Neural cell (in vitro differentiated cells): Measurements from ENCODE around the gene PHACTR1. TPM values are rescaled to one million over a fixed set of nuclear protein-coding genes. Genes with fewer than 3 reads are reported as not detected.

ENCODE experiments used
- H2AFZ ChIP-seq: fragments of 200-600, 300-800 bp; sonication (generic), shearing (Covaris generic); 2 replicates; pipeline ENCODE4 v1.6.0; 2014; ENCODE audit warnings: low read depth, mild to moderate bottlenecking, antibody characterized with exemption, low read length, moderate library complexity
- H3F3A ChIP-seq: fragments of 200-600 bp; shearing (Covaris generic); 2 replicates; pipeline ENCODE4 v1.6.1; 2016; ENCODE audit warnings: mild to moderate bottlenecking, moderate library complexity, mixed read lengths, antibody characterized with exemption, low read length; ENCODE audit not compliant: insufficient read depth, poor library complexity, severe bottlenecking
- H3K27ac ChIP-seq: fragments of 200-600, 300-800 bp; sonication (generic), shearing (Covaris generic); 2 replicates; pipeline ENCODE4 v1.5.1; 2014; ENCODE audit warnings: mild to moderate bottlenecking, low read length, moderate library complexity
- H3K27me3 ChIP-seq: fragments of 300-800, 200-600 bp; sonication (generic), shearing (Covaris generic); 2 replicates; pipeline ENCODE4 v1.6.0; 2014; ENCODE audit warnings: mild to moderate bottlenecking, low read depth, low read length, moderate library complexity; ENCODE audit not compliant: insufficient read depth
- H3K36me3 ChIP-seq: fragments of 300-800, 200-600 bp; sonication (generic), shearing (Covaris generic); 2 replicates; pipeline ENCODE4 v1.5.1; 2014; ENCODE audit warnings: mild to moderate bottlenecking, antibody characterized with exemption, low read length, moderate library complexity; ENCODE audit not compliant: insufficient read depth
- H3K4me2 ChIP-seq: fragments of 300-800, 200-600 bp; sonication (generic), shearing (Covaris generic); 2 replicates; pipeline ENCODE4 v1.6.0; 2014; ENCODE audit warnings: mild to moderate bottlenecking, low read length
- H3K4me3 ChIP-seq: fragments of 300-800, 200-600 bp; sonication (generic), shearing (Covaris generic); 2 replicates; pipeline ENCODE4 v1.5.1; 2014; ENCODE audit warnings: mild to moderate bottlenecking, low read length, moderate library complexity
- H3K79me2 ChIP-seq: fragments of 200-600 bp; shearing (Covaris generic); replicated peaks from 2 replicates; pipeline ENCODE4 v1.6.0; 2014; ENCODE audit warnings: mild to moderate bottlenecking, low read length, moderate library complexity; ENCODE audit not compliant: insufficient read depth
- H3K9ac ChIP-seq: fragments of 300-800, 200-600 bp; sonication (generic), shearing (Covaris generic); 2 replicates; pipeline ENCODE4 v1.6.1; 2016; ENCODE audit warnings: mild to moderate bottlenecking, low read length, mixed read lengths
- H3K9me2 ChIP-seq: fragments of 200-600 bp; shearing (Covaris generic); 2 replicates; pipeline ENCODE4 v1.6.1; 2016; ENCODE audit warnings: mild to moderate bottlenecking, low read length, mixed read lengths; ENCODE audit not compliant: insufficient read depth
- H3K9me3 ChIP-seq: fragments of 200-600, 300-800 bp; sonication (generic), shearing (Covaris generic); 2 replicates; pipeline ENCODE4 v1.6.1; 2016; ENCODE audit warnings: mild to moderate bottlenecking, mixed run types, low read length, moderate library complexity, mixed read lengths
- H4K20me1 ChIP-seq: fragments of 200-600 bp; shearing (Covaris generic); 2 replicates; pipeline ENCODE4 v1.6.1; 2016; ENCODE audit warnings: mild to moderate bottlenecking, mixed run types; ENCODE audit not compliant: insufficient read depth
- EP300 ChIP-seq: fragments of 450-650 bp; conservative IDR thresholded peaks from 2 replicates; pipeline ENCODE4 v1.6.1; 2014; ENCODE audit warnings: antibody characterized with exemption, mild to moderate bottlenecking, moderate library complexity; ENCODE audit not compliant: poor library complexity, severe bottlenecking
- EZH2 ChIP-seq: fragments of 200-600, 300-800 bp; shearing (Covaris generic), sonication (generic); IDR thresholded peaks from 2 replicates; pipeline ENCODE4 v1.6.1; 2014; ENCODE audit warnings: antibody characterized with exemption, low read length, borderline replicate concordance, mild to moderate bottlenecking; ENCODE audit not compliant: insufficient read depth, poor library complexity, severe bottlenecking
- MXI1 ChIP-seq: fragments of 450-650 bp; conservative IDR thresholded peaks from 2 replicates; pipeline ENCODE4 v1.6.1; 2014; ENCODE audit warnings: antibody characterized with exemption, mild to moderate bottlenecking; ENCODE audit not compliant: poor library complexity, severe bottlenecking
- POLR2AphosphoS5 ChIP-seq: IDR thresholded peaks from 2 replicates; pipeline ENCODE4 v1.6.1; 2012
- RAD21 ChIP-seq: fragments of 450-650 bp; conservative IDR thresholded peaks from 2 replicates; pipeline ENCODE4 v1.6.1; 2014; ENCODE audit warnings: antibody characterized with exemption, mild to moderate bottlenecking, moderate library complexity
- REST ChIP-seq: IDR thresholded peaks from 2 replicates; pipeline ENCODE4 v1.6.1; 2012; ENCODE audit warnings: borderline replicate concordance
- SMC3 ChIP-seq: fragments of 450-650 bp; conservative IDR thresholded peaks from 2 replicates; pipeline ENCODE4 v1.6.1; 2014; ENCODE audit warnings: antibody characterized with exemption, mild to moderate bottlenecking, moderate library complexity; ENCODE audit not compliant: poor library complexity
- TAF1 ChIP-seq: IDR thresholded peaks from 2 replicates; pipeline ENCODE4 v1.6.1; 2012; ENCODE audit warnings: low read depth
- polyA plus RNA-seq: library from polyadenylated mRNA; depleted of rRNA; stranded (reverse); fragments of >200 nt; gene quantifications from 2 replicates; pipeline ENCODE4 v1.2.3, GENCODE V29; 2014
- TF ChIP-seq, protein P1 (sequence below): fragments of 450-650 bp; IDR thresholded peaks from 2 replicates; pipeline ENCODE4 v1.5.1; 2014; ENCODE audit warnings: antibody characterized with exemption, mild to moderate bottlenecking, moderate library complexity; ENCODE audit not compliant: poor library complexity, severe bottlenecking

Gene PHACTR1
- polyA plus RNA-seq, 1 donor from 2014 or later = 7.8 TPM

DNA sequence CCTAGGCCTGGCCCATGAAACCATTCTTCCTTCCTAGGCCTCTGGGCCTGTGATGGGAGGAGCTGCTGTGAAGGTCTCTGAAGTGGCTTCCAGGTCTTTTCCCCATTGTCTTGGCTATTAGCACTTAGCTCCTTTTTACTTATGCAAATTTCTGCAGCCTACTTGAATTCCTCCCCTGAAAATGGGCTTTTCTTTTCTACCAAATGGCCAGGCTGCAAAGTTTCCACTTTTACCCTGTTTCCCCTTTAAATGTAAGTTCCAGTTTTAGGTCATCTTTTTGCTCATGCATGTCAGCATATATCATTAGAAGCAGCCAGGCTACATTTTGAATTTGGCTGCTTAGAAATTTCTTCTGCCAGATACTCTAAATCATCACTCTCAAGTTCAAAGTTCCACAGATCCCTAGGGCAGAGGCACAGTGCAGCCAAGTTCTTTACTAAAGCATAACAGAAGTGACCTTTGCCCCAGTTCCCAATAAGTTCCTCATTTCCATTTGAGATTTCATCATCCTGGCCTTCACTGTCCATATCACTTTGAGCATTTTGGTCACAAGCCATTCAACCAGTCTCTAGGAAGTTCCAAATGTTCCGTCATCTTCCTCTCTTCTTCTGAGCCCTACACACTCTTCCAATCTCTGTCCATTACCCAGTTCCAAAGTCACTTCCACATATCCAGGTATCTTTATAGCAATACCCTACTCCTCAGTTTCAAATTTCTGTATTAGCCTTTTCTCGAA lies 539.9 kb downstream of the PHACTR1 start:
- no peak overlapping the region for H3K9ac ChIP-seq
- H4K20me1 ChIP-seq = no peaks in the 10 kb centered on the region
- H3K4me2 ChIP-seq = no peak overlapping the region
- H3K36me3 ChIP-seq = no peaks in the 10 kb centered on the region
- H3K79me2 ChIP-seq = no peaks in the 10 kb centered on the region
- H3F3A ChIP-seq = no peaks in the 10 kb centered on the region
- no peaks in the 10 kb centered on the region for H3K9me3 ChIP-seq
- no peaks in the 10 kb centered on the region for H3K27me3 ChIP-seq
- no peaks in the 10 kb centered on the region for H3K9me2 ChIP-seq
- no peak overlapping the region for H2AFZ ChIP-seq
- no peak for TF ChIP-seq POLR2AphosphoS5
- TF ChIP-seq SMC3 = no peak
- TF ChIP-seq, protein P1, sequence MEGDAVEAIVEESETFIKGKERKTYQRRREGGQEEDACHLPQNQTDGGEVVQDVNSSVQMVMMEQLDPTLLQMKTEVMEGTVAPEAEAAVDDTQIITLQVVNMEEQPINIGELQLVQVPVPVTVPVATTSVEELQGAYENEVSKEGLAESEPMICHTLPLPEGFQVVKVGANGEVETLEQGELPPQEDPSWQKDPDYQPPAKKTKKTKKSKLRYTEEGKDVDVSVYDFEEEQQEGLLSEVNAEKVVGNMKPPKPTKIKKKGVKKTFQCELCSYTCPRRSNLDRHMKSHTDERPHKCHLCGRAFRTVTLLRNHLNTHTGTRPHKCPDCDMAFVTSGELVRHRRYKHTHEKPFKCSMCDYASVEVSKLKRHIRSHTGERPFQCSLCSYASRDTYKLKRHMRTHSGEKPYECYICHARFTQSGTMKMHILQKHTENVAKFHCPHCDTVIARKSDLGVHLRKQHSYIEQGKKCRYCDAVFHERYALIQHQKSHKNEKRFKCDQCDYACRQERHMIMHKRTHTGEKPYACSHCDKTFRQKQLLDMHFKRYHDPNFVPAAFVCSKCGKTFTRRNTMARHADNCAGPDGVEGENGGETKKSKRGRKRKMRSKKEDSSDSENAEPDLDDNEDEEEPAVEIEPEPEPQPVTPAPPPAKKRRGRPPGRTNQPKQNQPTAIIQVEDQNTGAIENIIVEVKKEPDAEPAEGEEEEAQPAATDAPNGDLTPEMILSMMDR = no peak
- no peak for TF ChIP-seq RAD21
- no peak for TF ChIP-seq EP300
- no peak for TF ChIP-seq MXI1
- no peak for TF ChIP-seq EZH2
- TF ChIP-seq TAF1 = no peak
- TF ChIP-seq REST = no peak
- H3K27ac ChIP-seq = no peak overlapping the region
- H3K4me3 ChIP-seq = no peak overlapping the region

- no peak overlapping the region for H3K27ac ChIP-seq
- H3K27me3 ChIP-seq = no peaks in the 10 kb centered on the region
- H4K20me1 ChIP-seq = no peaks in the 10 kb centered on the region
- TF ChIP-seq MXI1 (no peak), EZH2 (no peak), SMC3 (no peak), TAF1 (no peak), EP300 (no peak), POLR2AphosphoS5 (no peak), REST (no peak)
- TF ChIP-seq, protein P1 = no peak
- no peak overlapping the region for H3K4me2 ChIP-seq
- no peaks in the 10 kb centered on the region for H3K36me3 ChIP-seq
- H2AFZ ChIP-seq = no peak overlapping the region
- H3F3A ChIP-seq = no peaks in the 10 kb centered on the region
- H3K9me2 ChIP-seq = no peaks in the 10 kb centered on the region
- H3K9me3 ChIP-seq = no peaks in the 10 kb centered on the region
- H3K4me3 ChIP-seq = no peak overlapping the region
- H3K79me2 ChIP-seq = no peaks in the 10 kb centered on the region
- no peak overlapping the region for H3K9ac ChIP-seq
Measured at GRCh38 chr6:13259393-13259792, 542.8 kb downstream of the PHACTR1 start.
